ENCODE results near the gene SIRPA. TPM values are rescaled to one million over a fixed set of nuclear protein-coding genes. Genes with fewer than 3 reads are reported as not detected.

SIRPA gene
- total RNA-seq, 1 experiment from 2014 or later, result 12.8 TPM

DNA sequence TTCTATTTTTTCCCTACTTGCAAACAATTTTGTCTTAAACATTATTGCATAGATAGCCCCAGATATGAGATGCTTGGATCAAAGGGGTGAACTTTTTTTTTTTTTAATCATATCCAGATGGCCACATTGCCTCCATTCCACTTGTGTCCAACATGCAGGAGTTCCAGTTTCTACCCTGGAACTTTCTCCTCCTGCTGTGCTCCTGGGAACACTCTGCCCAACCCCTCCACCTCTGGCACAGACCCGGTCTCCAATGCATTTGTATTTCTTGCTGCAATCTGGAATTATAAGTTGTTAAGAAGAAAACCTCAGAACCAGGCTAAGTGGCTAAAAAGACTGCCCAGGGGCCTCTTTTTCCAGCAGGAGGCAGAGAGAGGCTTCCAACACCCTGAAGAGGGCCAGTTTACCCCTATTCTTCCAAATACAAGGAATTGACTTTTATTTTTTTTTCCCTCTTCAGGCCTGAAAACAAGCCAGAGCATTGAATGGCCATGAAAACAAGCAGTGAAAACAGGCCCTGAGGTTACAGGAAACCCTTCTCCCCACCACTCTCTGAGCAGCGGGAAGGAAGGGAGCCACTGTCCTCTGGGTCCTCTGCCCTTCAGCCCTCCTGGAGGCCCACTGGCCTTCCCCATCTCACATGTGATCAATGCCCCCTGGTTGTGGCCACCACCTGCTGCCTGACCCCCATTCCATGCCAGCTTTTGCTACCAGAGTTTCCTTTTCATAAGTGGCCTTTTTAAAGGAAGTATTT is 54.3 kb downstream of the SIRPA start:
- Histone ChIP-seq H3K9ac (ENCODE audit: low read length) (no peak overlapping the region), H3K9me3 (ENCODE audit: low read length) (no peaks in the 10 kb centered on the region), H4K20me1 (ENCODE audit: low read length) (no peaks in the 10 kb centered on the region), H3K27me3 (ENCODE audit: low read length) (peaks cover 35% of the 10 kb centered on the region), H2AFZ (ENCODE audit: low read length) (no peak overlapping the region), H3K4me2 (ENCODE audit: low read length) (no peak overlapping the region), H3K27ac (ENCODE audit: low read length) (no peak overlapping the region), H3K4me3 (ENCODE audit: low read length) (no peak overlapping the region), H3K4me1 (ENCODE audit: insufficient read depth, low read length) (peaks cover 6% of the 10 kb centered on the region; the same call in 1 of the 2 replicates), H3K79me2 (ENCODE audit: low read length) (no peaks in the 10 kb centered on the region), H3K36me3 (ENCODE audit: low read depth, low read length) (no peaks in the 10 kb centered on the region), H3F3A (ENCODE audit: low read length, unreplicated experiment) (no peaks in the 10 kb centered on the region), H3K9me2 (replicated peaks; ENCODE audit: low read length) (no peaks in the 10 kb centered on the region)
- ATAC-seq (no peak), DNase-seq (no peak)
- TF ChIP-seq EZH2 (IDR thresholded peaks at IDR 0.05; ENCODE audit: low read length, unreplicated experiment) (no peak), EZH2phosphoT487 (IDR thresholded peaks at IDR 0.05; ENCODE audit: borderline replicate concordance, low read length) (no peak)
- TF ChIP-seq, protein P1, sequence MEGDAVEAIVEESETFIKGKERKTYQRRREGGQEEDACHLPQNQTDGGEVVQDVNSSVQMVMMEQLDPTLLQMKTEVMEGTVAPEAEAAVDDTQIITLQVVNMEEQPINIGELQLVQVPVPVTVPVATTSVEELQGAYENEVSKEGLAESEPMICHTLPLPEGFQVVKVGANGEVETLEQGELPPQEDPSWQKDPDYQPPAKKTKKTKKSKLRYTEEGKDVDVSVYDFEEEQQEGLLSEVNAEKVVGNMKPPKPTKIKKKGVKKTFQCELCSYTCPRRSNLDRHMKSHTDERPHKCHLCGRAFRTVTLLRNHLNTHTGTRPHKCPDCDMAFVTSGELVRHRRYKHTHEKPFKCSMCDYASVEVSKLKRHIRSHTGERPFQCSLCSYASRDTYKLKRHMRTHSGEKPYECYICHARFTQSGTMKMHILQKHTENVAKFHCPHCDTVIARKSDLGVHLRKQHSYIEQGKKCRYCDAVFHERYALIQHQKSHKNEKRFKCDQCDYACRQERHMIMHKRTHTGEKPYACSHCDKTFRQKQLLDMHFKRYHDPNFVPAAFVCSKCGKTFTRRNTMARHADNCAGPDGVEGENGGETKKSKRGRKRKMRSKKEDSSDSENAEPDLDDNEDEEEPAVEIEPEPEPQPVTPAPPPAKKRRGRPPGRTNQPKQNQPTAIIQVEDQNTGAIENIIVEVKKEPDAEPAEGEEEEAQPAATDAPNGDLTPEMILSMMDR (conservative IDR thresholded peaks at IDR 0.05; ENCODE audit: low read depth, low read length), result no peak
- ChIA-PET POLR2A (ENCODE audit: unreplicated experiment) (no interaction called here), CTCF (no interaction called here)
- no TSS peak for BruUV-seq (replicated peaks)
- intact Hi-C loops (cut with micrococcal nuclease), result loop anchor here (10.0 kb wide), 1 partner anchor 145 kb away; no protein-coding TSS in a partner anchor

DNA sequence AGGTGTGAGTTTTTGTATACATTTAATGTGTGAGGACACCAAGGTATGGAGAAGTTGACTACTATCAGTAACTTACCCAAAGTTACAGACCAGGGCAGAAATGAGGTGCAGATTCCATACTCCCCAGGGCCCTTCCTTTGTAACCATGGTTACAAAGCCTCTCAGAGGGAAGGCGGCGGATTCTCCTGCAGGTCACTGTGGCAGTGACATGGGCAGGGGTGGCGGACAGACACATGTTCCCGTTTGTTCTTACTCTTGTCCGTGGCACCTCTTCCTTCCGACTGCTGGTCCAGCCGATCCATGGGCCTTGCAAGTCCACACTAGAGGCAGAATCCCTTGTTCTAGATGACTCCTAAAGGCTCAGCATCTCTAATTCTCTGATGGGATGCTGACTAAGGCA is 55.6 kb downstream of the SIRPA start:
- POLR2A ChIA-PET (ENCODE audit: unreplicated experiment), result no interaction called here
- Histone ChIP-seq H3K27ac (ENCODE audit: low read length) (no peak overlapping the region), H3K79me2 (ENCODE audit: low read length) (no peaks in the 10 kb centered on the region), H3K27me3 (ENCODE audit: low read length) (peaks cover 21% of the 10 kb centered on the region), H3F3A (ENCODE audit: low read length, unreplicated experiment) (no peaks in the 10 kb centered on the region), H2AFZ (ENCODE audit: low read length) (no peak overlapping the region), H3K4me3 (ENCODE audit: low read length) (no peak overlapping the region), H3K4me2 (ENCODE audit: low read length) (no peak overlapping the region), H3K9me3 (ENCODE audit: low read length) (no peaks in the 10 kb centered on the region), H3K36me3 (ENCODE audit: low read depth, low read length) (no peaks in the 10 kb centered on the region), H3K4me1 (ENCODE audit: insufficient read depth, low read length) (peaks cover 6% of the 10 kb centered on the region; the same call in 1 of the 2 replicates), H3K9ac (ENCODE audit: low read length) (no peak overlapping the region), H4K20me1 (ENCODE audit: low read length) (no peaks in the 10 kb centered on the region), H3K9me2 (replicated peaks; ENCODE audit: low read length) (no peaks in the 10 kb centered on the region)
- no peak for ATAC-seq
- TF ChIP-seq EZH2phosphoT487 (IDR thresholded peaks at IDR 0.05; ENCODE audit: borderline replicate concordance, low read length) (no peak), EZH2 (IDR thresholded peaks at IDR 0.05; ENCODE audit: low read length, unreplicated experiment) (no peak)
- TF ChIP-seq, protein P1 (conservative IDR thresholded peaks at IDR 0.05; ENCODE audit: low read depth, low read length), result no peak
- no peak for DNase-seq
- BruUV-seq (replicated peaks), result no TSS peak
- CTCF ChIA-PET, result no interaction called here
- intact Hi-C loops (cut with micrococcal nuclease), result no loop called here

DNA sequence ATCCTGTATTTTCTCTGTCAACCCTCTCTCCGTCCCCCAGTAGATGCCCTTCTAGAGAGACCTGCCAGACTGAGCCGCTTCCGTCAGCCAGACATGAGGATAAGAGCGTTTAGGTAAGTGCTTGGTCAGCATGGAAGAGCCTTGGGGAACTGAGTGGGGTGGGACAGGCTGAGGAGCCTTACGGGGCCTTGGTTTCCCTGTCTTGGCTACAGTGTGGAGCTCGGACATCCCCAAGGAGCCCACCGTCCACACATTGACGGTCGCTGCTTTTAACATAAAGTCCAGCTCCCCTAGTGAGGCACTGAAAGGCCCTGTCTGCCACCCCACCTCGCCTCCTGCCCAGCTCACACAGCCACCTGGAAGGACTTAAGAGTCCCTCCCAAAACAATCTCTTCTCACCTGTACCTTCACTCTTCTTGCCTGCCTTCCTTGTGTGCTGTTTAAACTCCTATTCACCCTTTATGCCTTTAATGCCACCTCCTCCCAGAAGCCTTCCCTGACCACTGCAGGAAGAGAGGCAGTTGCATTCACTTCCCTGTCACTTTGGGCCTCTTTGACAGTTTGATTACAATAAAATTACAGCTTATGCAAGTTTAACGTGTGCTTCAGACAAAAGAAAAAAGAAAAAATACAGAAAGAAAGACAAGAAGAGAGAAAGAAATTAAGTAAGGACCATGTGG is 56.4 kb downstream of the SIRPA start:
- no peak overlapping the region for H3K9ac ChIP-seq (ENCODE audit: low read length)
- H4K20me1 ChIP-seq (ENCODE audit: low read length), result no peaks in the 10 kb centered on the region
- H3K9me3 ChIP-seq (ENCODE audit: low read length), result no peaks in the 10 kb centered on the region
- intact Hi-C loops (cut with micrococcal nuclease), result no loop called here
- H3K4me3 ChIP-seq (ENCODE audit: low read length), result no peak overlapping the region
- ChIA-PET CTCF (no interaction called here), POLR2A (ENCODE audit: unreplicated experiment) (no interaction called here)
- no TSS peak for BruUV-seq (replicated peaks)
- no peaks in the 10 kb centered on the region for H3K9me2 ChIP-seq (replicated peaks; ENCODE audit: low read length)
- peaks cover 16% of the 10 kb centered on the region for H3K27me3 ChIP-seq (ENCODE audit: low read length)
- ATAC-seq (no peak), DNase-seq (no peak)
- H3F3A ChIP-seq (ENCODE audit: low read length, unreplicated experiment), result no peaks in the 10 kb centered on the region
- no peak overlapping the region for H2AFZ ChIP-seq (ENCODE audit: low read length)
- H3K27ac ChIP-seq (ENCODE audit: low read length), result no peak overlapping the region
- peaks cover 6% of the 10 kb centered on the region; the same call in 1 of the 2 replicates for H3K4me1 ChIP-seq (ENCODE audit: insufficient read depth, low read length)
- H3K79me2 ChIP-seq (ENCODE audit: low read length), result no peaks in the 10 kb centered on the region
- no peak overlapping the region for H3K4me2 ChIP-seq (ENCODE audit: low read length)
- TF ChIP-seq, protein P1 (conservative IDR thresholded peaks at IDR 0.05; ENCODE audit: low read depth, low read length), result no peak
- no peak for TF ChIP-seq EZH2 (IDR thresholded peaks at IDR 0.05; ENCODE audit: low read length, unreplicated experiment)
- no peak for TF ChIP-seq EZH2phosphoT487 (IDR thresholded peaks at IDR 0.05; ENCODE audit: borderline replicate concordance, low read length)
- H3K36me3 ChIP-seq (ENCODE audit: low read depth, low read length), result no peaks in the 10 kb centered on the region

Data from PC-3 (cell line).